Stomach (tissue), 9 donors: Measurements from ENCODE around the gene HSPB6. TPM values are rescaled to one million over a fixed set of nuclear protein-coding genes. Genes with fewer than 3 reads are reported as not detected.

ENCODE experiments used
- DNase-seq, 2 donors: peaks; one replicate each; pipeline versions ENCODE4 v3.0.0 to v3.0.0-alpha.2; 2013 to 2019
- H3K27ac ChIP-seq, 5 donors: fragments of 200-600 bp in 4 of 5; sonication (generic) in 4 of 5; one replicate each; pipeline ENCODE4 v1.5.1; 2013 to 2019; ENCODE audit warnings: mild to moderate bottlenecking in 1 of 5, moderate library complexity in 1 of 5
- H3K27me3 ChIP-seq, 3 donors: fragments of 200-600 bp; sonication (generic); one replicate each; pipeline ENCODE4 v1.5.1; 2017 to 2019; ENCODE audit warnings: mixed run types in 1 of 3
- H3K36me3 ChIP-seq, 4 donors: fragments of 200-600 bp; sonication (generic); 1 replicate in 3 of 4; 2 replicates in 1 of 4; pipeline ENCODE4 v1.5.1; 2016 to 2019
- H3K4me1 ChIP-seq, 4 donors: fragments of 200-600 bp; sonication (generic); one replicate each; pipeline ENCODE4 v1.5.1; 2016 to 2019
- H3K4me3 ChIP-seq, 4 donors: fragments of 200-600 bp; sonication (generic) in 3 of 4; one replicate each; pipeline ENCODE4 v1.5.1; 2016 to 2019; ENCODE audit warnings: mild to moderate bottlenecking in 1 of 4
- H3K9me3 ChIP-seq, 4 donors: fragments of 200-600 bp; sonication (generic); one replicate each; pipeline ENCODE4 v1.5.1; 2016 to 2019
- CTCF ChIP-seq, 7 experiments: fragments of 450-650 bp in 4 of 7; fragments of 200-600 bp in 3 of 7; sonication (generic) in 3 of 7; IDR thresholded peaks; one replicate each; pipeline ENCODE4 v1.5.1; 2016 to 2019; ENCODE audit warnings: antibody characterized with exemption in 7 of 7, control low read depth in 2 of 7, mild to moderate bottlenecking in 1 of 7
- EP300 ChIP-seq: sonication (generic); formaldehyde crosslinking; IDR thresholded peaks from one replicate; pipeline ENCODE4 v1.6.1; 2017; ENCODE audit warnings: antibody characterized with exemption
- POLR2A ChIP-seq, 4 donors: fragments of 450-650 bp; IDR thresholded peaks; one replicate each; pipeline ENCODE4 v1.6.1; 2016; ENCODE audit warnings: antibody characterized with exemption in 4 of 4, control low read depth in 2 of 4, mild to moderate bottlenecking in 1 of 4, moderate library complexity in 1 of 4
- POLR2AphosphoS5 ChIP-seq, 3 donors: sonication (generic); formaldehyde crosslinking; IDR thresholded peaks; one replicate each; pipeline ENCODE4 v1.6.1; 2016; ENCODE audit warnings: antibody characterized with exemption in 3 of 3
- WGBS, 5 donors: extraction: QIAGEN DNeasy Blood & Tissue Kit in 3 of 5; methylation state at CpG; one replicate each; pipeline versions ENCODE4 v1.1.5 to v1.1.7; 2013 to 2018; 5-methylcytosine and 5-hydroxymethylcytosine counted together
- intact Hi-C: fragments of 100-400 bp; cut with DNase I; formaldehyde crosslinking; loops from one replicate; pipeline ENCODE4 v1.15.1; 2023; ENCODE audit warnings: low total_unique reads
- polyA plus RNA-seq, 3 donors: library from polyadenylated mRNA; stranded (reverse); fragments of 200-250 nt; gene quantifications; one replicate each; pipeline ENCODE4 v1.2.3, GENCODE V29; 2013
- total RNA-seq, 5 donors: library from RNA; depleted of rRNA; stranded (reverse); fragments of >200 nt; gene quantifications; one replicate each; pipeline versions ENCODE4 v1.1.0 to v1.2.3, GENCODE V29; 2014 to 2016
- donor health status: healthy with polysubstance abuse.
- donor health status: Bipolar disorder and iron deficiency.
- donor health status: healthy.

Gene HSPB6
- total and polyA plus RNA-seq, 8 donors: 25.0 to 492 (median 81.0) TPM

- Histone ChIP-seq H3K27ac (no peak overlapping the region), H3K9me3 (no peaks in the 10 kb centered on the region), H3K36me3 (peaks cover 42 to 74% (median 71%) of the 10 kb centered on the region in 4 donors), H3K4me3 (no peak overlapping the region), H3K4me1 (peaks cover 14 to 27% (median 24%) of the 10 kb centered on the region in 4 donors), H3K27me3 (no peaks in the 10 kb centered on the region)
- WGBS, 5 donors: 86 to 92% (median 88%) methylated on average over 21 to 22 of the region's 22 CpGs
- intact Hi-C loops: no loop called here
- DNase-seq: no peak
- no peak for TF ChIP-seq POLR2AphosphoS5 (IDR thresholded peaks at IDR 0.05)
- peak in 1 of 7 experiments; percentile 18 for TF ChIP-seq CTCF (IDR thresholded peaks at IDR 0.05)
These were observed 19.6 kb downstream of the HSPB6 start for GRCh38 chr19:35736913-35737886.

- H3K9me3 ChIP-seq: no peaks in the 10 kb centered on the region
- peaks cover 3 to 10% (median 7%) of the 10 kb centered on the region in 4 donors for H3K4me1 ChIP-seq
- no peak overlapping the region for H3K4me3 ChIP-seq
- DNase-seq: no peak
- H3K27me3 ChIP-seq: no peaks in the 10 kb centered on the region
- H3K27ac ChIP-seq: no peak overlapping the region
- peaks cover 66 to 94% (median 94%) of the 10 kb centered on the region in 4 donors for H3K36me3 ChIP-seq
- WGBS, 5 donors: 82 to 91% (median 87%) methylated on average over 5 of the region's 5 CpGs
- intact Hi-C loops: no loop called here
- TF ChIP-seq EP300 (no peak), CTCF (IDR thresholded peaks at IDR 0.05) (no peak), POLR2AphosphoS5 (IDR thresholded peaks at IDR 0.05) (no peak), POLR2A (IDR thresholded peaks at IDR 0.05) (no peak)
These were observed 21.9 kb downstream of the HSPB6 start for GRCh38 chr19:35734889-35735288.

GRCh38 chr19:35734273-35734672, 22.6 kb downstream of the HSPB6 start:
- Histone ChIP-seq H3K4me1 (peaks cover 0 to 4% (median 1%) of the 10 kb centered on the region in 4 donors), H3K27ac (no peak overlapping the region), H3K27me3 (no peaks in the 10 kb centered on the region), H3K9me3 (no peaks in the 10 kb centered on the region), H3K36me3 (peaks cover 72 to 100% (median 100%) of the 10 kb centered on the region in 4 donors), H3K4me3 (no peak overlapping the region)
- intact Hi-C loops: no loop called here
- 92 to 97% (median 96%) methylated on average over 8 of the region's 8 CpGs for WGBS, 5 donors
- TF ChIP-seq POLR2AphosphoS5 (IDR thresholded peaks at IDR 0.05) (no peak), POLR2A (IDR thresholded peaks at IDR 0.05) (no peak), CTCF (IDR thresholded peaks at IDR 0.05) (no peak), EP300 (no peak)
- DNase-seq: no peak

GRCh38 chr19:35733180-35734125, 23.4 kb downstream of the HSPB6 start:
- no peaks in the 10 kb centered on the region for H3K27me3 ChIP-seq

More at GRCh38 chr19:35733180-35734125, 23.4 kb downstream of the HSPB6 start:
- Histone ChIP-seq H3K36me3 (peaks cover 75 to 100% (median 100%) of the 10 kb centered on the region in 4 donors), H3K4me3 (no peak overlapping the region), H3K4me1 (no peaks in the 10 kb centered on the region), H3K27ac (peak overlapping the region in 1 of 5 donors; percentile 13), H3K9me3 (no peaks in the 10 kb centered on the region)
- no peak for DNase-seq
- no peak for TF ChIP-seq POLR2A (IDR thresholded peaks at IDR 0.05)
- TF ChIP-seq CTCF (IDR thresholded peaks at IDR 0.05): no peak
- TF ChIP-seq POLR2AphosphoS5 (IDR thresholded peaks at IDR 0.05): no peak
- no peak for TF ChIP-seq EP300
- WGBS, 5 donors: 85 to 94% (median 92%) methylated on average over 7 to 35 of the region's 35 CpGs
- intact Hi-C loops: no loop called here
